Naive thymus-derived CD8-positive, alpha-beta T cell (primary cell): ENCODE measurements around the gene GOLGA8H. TPM values are rescaled to one million over a fixed set of nuclear protein-coding genes. Genes with fewer than 3 reads are reported as not detected.
"Not testable (repeated sequence)": the region's sequence is repeated elsewhere in the genome, so short reads cannot be mapped to it uniquely, and the experiment has no call there.

ENCODE experiments used
- ATAC-seq, 2 donors: fragments of 150-1000 bp; cut with Tn5 transposase in 1 of 2; sonication (Bioruptor Pico), chemical (Tn5 transposase) in 1 of 2; 1 replicate in 1 of 2; 2 replicates in 1 of 2; pipeline ENCODE4 v1.10.0; 2021; ENCODE audit warnings: mild to moderate bottlenecking in 2 of 2, moderate library complexity in 2 of 2
- POLR2A ChIA-PET: fragments of 350-600 bp; sonication (Branson Sonifier 250); formaldehyde crosslinking; loops from one replicate; lab custom pipeline; 2021; ENCODE audit warnings: antibody characterized with exemption; lab: Charles Lee
- DNase-seq, 10 donors: peaks; one replicate each; pipeline versions ENCODE4 v3.0.0 to v3.0.0-alpha.2; 2020 to 2022
- H3K27ac Mint-ChIP-seq, 10 donors: one replicate each; pipeline ENCODE4 v1.8.0; 2020 to 2022; ENCODE audit warnings: mild to moderate bottlenecking in 10 of 10, mixed read lengths in 10 of 10, moderate library complexity in 4 of 10, inconsistent platforms in 1 of 10
- H3K27me3 Mint-ChIP-seq, 5 donors: one replicate each; pipeline ENCODE4 v1.8.0; 2021 to 2022; ENCODE audit warnings: mixed read lengths in 5 of 5
- H3K36me3 Mint-ChIP-seq, 3 donors: one replicate each; pipeline ENCODE4 v1.8.0; 2020 to 2022; ENCODE audit warnings: mixed read lengths in 3 of 3, mild to moderate bottlenecking in 2 of 3, inconsistent platforms in 1 of 3
- H3K4me1 Mint-ChIP-seq, 4 donors: one replicate each; pipeline ENCODE4 v1.8.0; 2021 to 2022; ENCODE audit warnings: mixed read lengths in 4 of 4
- H3K4me3 Mint-ChIP-seq, 10 donors: one replicate each; pipeline ENCODE4 v1.8.0; 2020 to 2022; ENCODE audit warnings: mild to moderate bottlenecking in 10 of 10, mixed read lengths in 10 of 10, moderate library complexity in 6 of 10, inconsistent platforms in 1 of 10
- H3K9me3 Mint-ChIP-seq, 9 donors: one replicate each; pipeline ENCODE4 v1.8.0; 2020 to 2022; ENCODE audit warnings: mixed read lengths in 9 of 9, mild to moderate bottlenecking in 3 of 9, inconsistent platforms in 1 of 9, moderate library complexity in 1 of 9
- polyA plus RNA-seq, 3 donors: library from polyadenylated mRNA; unstranded; fragments of 300-500 nt; fragmentation: Illumina TruSeq; gene quantifications; one replicate each; pipeline ENCODE4 v1.2.3, GENCODE V29; 2021
- total RNA-seq, 8 experiments: library from RNA in 2 of 8; stranded (reverse) in 2 of 8; gene quantifications; one replicate each; pipeline ENCODE4 v1.2.3 and lab custom pipeline; 2021 to 2026

The GOLGA8H gene, protein sequence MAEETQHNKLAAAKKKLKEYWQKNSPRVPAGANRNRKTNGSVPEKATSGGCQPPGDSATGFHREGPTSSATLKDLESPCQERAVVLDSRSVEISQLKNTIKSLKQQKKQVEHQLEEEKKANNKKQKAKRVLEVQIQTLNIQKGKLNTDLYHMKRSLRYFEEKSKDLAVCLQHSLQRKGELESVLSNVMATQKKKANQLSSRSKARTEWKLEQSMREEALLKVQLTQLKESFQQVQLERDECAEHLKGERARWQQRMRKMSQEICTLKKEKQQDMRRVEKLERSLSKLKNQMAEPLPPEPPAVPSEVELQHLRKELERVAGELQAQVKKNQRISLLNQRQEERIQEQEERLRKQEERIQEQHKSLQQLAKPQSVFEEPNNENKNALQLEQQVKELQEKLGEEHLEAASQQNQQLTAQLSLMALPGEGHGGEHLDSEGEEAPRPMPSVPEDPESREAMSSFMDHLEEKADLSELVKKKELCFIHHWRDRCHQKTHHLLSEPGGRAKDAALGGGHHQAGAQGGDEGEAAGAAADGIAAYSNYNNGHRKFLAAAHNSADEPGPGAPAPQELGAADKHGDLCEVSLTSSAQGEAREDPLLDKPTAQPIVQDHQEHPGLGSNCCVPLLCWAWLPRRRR
- not detected for total RNA-seq
- polyA plus RNA-seq = not detected
- total RNA-seq (lab: John Stamatoyannopoulos, UW) = 0 to 0.49 (median 0.03) reads per million in 6 experiments

DNA sequence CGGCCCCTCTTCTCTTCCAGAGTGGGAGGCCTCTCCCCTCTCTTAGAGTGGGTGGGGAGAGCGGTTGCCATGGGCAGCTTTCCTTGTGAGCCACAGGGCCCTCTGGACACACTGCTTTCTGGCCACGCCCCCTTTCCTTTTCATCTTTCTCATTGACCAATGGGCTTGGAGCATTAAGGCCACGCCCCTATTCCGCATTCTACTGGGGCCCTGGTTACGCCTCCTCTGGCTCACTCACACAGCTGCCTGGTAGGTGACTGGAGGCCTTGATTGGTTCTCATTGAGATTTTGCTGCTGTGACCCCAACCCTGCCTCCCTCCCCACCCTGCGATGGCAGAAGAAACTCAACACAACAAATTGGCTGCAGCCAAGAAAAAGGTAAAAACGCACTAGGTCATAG is at the start of gene GOLGA8H:
TSS of gene GOLGA8H (plus strand) at position 233 of the 400 bp plus-strand sequence. CDS start at position 331, 98 bp downstream.
- POLR2A ChIA-PET, H3K4me3 Mint-ChIP-seq, H3K27me3 Mint-ChIP-seq, H3K27ac Mint-ChIP-seq, H3K36me3 Mint-ChIP-seq, ATAC-seq, DNase-seq, H3K4me1 Mint-ChIP-seq, H3K9me3 Mint-ChIP-seq: not testable (repeated sequence)

DNA sequence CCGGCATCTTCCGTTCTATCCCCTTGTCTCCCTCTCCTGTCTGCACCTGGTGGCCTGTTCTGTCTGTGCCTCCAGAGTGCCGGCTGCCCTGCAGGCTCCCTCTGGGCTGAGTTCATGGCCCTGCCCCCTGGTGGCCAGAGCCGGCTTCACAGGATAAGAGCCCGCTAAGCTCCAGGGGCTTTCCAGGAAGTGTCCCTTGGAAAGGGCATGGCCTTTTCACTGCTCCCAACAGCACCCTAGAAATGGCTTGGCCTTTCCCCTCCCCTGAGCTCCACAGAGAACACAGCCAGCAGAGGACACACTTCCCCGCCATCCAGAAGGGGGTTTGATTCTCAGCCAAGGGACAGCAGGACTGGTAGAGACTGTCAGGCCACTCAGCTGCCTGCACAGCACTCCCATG is 36.9 kb upstream of the GOLGA8H start:
- DNase-seq = peak in 5 of 10 donors; percentile 4 to 20 (median 8)
- H3K27ac Mint-ChIP-seq, H3K9me3 Mint-ChIP-seq, H3K4me3 Mint-ChIP-seq, POLR2A ChIA-PET, H3K36me3 Mint-ChIP-seq, H3K4me1 Mint-ChIP-seq, H3K27me3 Mint-ChIP-seq: not testable (repeated sequence)
- peak; percentile 68 to 74 for ATAC-seq

DNA sequence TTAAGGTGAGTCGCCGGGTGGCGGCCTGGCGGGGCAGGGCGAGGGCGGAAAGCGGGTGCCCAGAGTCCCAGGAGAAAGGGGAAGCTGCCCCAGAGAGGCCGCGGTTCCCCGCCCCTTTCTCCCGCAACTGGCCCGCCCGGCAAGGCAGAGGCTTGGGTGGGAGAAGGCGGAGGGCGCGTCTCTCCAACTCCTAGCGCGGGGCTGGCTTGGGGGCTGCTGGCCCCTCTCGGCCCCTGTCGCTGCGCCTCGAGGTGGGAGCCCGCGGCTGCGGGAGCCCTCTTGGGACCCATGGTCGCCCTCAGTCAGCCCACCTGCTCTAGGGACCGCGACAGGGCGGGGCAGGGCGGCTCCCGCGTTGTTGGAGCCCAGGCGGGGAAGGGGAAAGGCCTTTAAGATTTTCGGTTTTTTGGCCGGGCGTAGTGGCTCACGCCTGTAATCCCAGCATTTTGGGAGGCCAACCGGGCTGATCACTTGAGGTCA is 30.8 kb upstream of the GOLGA8H start:
- H3K9me3 Mint-ChIP-seq, H3K27ac Mint-ChIP-seq, H3K36me3 Mint-ChIP-seq, H3K27me3 Mint-ChIP-seq, H3K4me3 Mint-ChIP-seq, POLR2A ChIA-PET, H3K4me1 Mint-ChIP-seq, DNase-seq: not testable (repeated sequence)
- ATAC-seq = peak; percentile 50 to 65

DNA sequence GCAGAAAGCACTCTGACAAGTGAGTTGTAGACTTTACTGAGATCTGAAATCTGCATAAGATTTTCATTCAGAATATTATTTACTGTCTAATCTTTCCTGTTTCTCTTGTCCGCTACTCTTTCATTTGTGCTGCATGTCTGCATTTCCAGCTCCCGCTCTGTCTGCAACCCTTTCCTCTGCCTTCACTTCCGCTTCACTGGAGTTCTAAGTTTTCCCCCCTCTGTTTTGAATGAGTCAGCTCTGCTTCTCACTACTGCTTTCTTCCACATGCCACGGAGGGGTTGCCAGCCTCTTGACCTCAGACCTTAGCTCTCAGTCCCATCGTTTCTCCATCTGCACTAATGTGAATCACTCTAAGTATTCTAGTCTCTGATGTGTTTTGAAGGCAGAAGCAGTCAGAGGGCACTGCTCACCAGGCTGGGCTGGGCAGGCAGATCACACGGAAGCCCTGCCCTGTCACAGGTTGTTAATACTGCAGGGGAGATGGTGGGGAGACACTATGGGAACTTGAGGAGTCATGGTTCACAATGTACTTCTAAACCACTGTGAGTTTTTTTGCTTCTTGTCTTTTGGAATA is 24.3 kb upstream of the GOLGA8H start:
- DNase-seq, H3K4me1 Mint-ChIP-seq, H3K36me3 Mint-ChIP-seq, H3K4me3 Mint-ChIP-seq, ATAC-seq, POLR2A ChIA-PET, H3K27me3 Mint-ChIP-seq, H3K27ac Mint-ChIP-seq, H3K9me3 Mint-ChIP-seq: not testable (repeated sequence)

DNA sequence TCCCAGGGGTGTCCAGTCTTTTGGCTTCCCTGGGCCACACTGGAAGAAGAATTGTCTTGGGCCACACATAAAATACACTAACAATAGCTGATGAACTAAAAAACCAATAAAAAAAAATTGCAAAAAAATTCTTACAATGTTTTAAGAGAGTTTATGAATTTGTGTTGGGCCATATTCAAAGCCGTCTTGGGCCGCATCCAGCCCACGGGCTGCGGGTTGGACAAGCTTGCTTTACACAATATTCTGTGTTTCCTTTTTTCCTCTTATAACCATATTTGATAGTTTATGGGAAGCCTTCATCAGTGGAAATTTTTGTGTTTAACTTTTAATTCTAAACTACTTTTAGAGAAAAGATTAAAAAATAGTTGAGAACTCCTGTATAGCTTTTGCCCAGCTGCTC is 23.1 kb upstream of the GOLGA8H start:
- H3K9me3 Mint-ChIP-seq, POLR2A ChIA-PET, DNase-seq, ATAC-seq, H3K36me3 Mint-ChIP-seq, H3K4me1 Mint-ChIP-seq, H3K4me3 Mint-ChIP-seq, H3K27ac Mint-ChIP-seq, H3K27me3 Mint-ChIP-seq: not testable (repeated sequence)

DNA sequence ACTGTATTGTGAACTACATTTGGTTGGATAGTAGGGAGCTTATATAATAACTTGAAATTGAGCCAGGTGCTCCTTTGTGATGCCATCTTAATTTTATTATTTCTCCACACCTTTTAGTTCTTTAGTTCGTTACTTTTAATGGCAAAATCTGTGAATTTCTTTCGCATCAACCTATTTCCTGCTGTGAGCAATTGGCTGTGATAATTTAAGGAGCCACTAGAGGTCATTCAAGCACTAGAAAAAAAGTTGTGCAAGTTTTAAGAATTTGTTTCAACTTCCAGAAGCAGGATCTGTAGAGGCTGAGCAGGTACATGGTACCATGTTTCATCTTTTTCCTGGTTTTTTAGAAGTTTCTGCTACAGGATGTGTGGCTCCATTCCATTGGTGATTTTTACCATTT is 4.9 kb upstream of the GOLGA8H start:
- H3K36me3 Mint-ChIP-seq, H3K4me1 Mint-ChIP-seq, POLR2A ChIA-PET, H3K9me3 Mint-ChIP-seq, H3K4me3 Mint-ChIP-seq, H3K27me3 Mint-ChIP-seq, H3K27ac Mint-ChIP-seq, ATAC-seq: not testable (repeated sequence)
- peak in 2 of 10 donors; percentile 4 to 27 for DNase-seq

DNA sequence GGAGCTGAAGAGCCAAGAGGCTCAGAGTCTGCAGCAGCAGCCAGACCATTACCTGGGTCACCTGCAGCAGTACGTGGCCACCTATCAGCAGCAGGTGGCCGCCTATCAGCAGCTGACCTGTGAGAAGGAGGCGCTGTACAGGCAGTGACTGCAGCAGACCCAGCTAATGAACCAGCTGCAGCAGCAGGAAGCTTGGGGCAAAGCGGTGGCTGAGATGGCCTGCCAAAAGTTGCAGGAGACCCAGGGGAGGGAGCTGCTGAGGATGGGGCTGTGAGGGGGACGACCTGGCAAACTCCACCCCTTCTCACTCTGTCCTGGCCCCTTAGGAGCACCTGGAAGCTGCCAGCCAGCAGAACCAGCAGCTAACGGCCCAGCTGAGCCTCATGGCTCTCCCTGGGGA is 8.4 kb downstream of the GOLGA8H start:
- H3K4me3 Mint-ChIP-seq, ATAC-seq, DNase-seq, H3K4me1 Mint-ChIP-seq, H3K9me3 Mint-ChIP-seq, POLR2A ChIA-PET, H3K27me3 Mint-ChIP-seq, H3K36me3 Mint-ChIP-seq, H3K27ac Mint-ChIP-seq: not testable (repeated sequence)

DNA sequence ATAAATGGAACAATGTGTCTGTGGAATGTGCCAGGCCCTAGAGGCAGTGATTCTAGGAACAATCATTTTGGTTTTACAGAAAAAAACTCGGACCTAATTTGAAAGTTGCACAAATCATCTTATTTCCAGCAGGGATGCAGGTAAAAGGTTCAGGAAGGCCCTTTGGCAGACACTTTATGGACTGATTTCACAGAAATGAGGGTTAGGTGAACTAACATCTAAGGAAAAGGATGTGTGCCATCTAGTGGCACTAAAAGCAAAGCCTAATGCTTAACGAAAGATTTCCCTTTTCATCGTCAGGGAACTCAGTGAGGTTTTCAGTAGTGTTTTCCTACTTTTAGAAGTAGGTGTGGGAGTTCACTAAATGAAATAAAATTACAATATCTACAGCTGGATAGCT is 17.5 kb downstream of the GOLGA8H start:
- H3K27me3 Mint-ChIP-seq = not testable (repeated sequence)

DNA sequence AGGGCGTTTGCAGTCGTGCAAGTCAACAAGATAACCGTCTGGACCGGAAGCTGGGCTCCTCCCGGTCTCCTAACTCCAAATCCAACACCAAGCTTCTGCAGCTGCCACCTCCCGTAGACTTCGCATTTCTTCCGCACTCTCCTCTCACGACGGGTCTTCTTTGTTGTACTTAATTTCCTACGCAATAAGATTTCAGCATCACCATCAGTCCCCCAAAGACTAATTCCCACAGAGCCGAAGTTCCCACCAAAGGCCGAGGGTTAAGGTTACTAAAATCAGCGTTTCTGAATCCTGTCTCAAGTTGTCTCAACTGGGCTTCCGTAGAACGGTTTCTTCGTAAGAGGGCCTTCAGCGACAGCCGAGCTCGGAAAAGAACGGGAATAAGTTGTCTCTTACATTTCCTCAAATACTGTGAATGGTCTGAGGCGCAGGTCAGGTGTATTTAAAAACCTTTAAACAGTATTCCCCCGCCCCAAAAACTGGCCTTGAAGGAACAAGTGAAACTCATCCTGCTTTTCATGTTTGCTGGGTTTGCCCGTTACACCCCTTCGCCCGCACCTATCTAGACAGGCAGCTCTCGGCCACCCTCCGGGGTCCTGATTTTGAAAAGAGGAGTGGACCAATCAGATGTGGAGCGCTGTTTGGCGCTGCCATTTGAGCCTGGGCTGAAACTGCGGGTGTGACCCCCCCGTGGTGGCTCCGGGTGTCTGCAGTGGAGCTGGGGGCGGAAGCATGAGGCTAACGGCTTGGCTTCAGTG is 21.8 kb downstream of the GOLGA8H start, which contains the start of gene ARHGAP11B:
TSS of gene ARHGAP11B (plus strand) at position 693 of the 758 bp plus-strand sequence.
- H3K27me3 Mint-ChIP-seq, H3K9me3 Mint-ChIP-seq, H3K36me3 Mint-ChIP-seq: not testable (repeated sequence)
- POLR2A ChIA-PET = interaction anchor here (1.0 kb wide), 1 partner anchor 701 kb away, joined by 3 read pairs; the partner anchor contains the start of gene KLF13
- H3K27ac Mint-ChIP-seq = peak within 1 kb of the TSS; percentile 93 to 100 (median 98)
- ATAC-seq (peak; percentile 93), DNase-seq (peak; percentile 84 to 99 (median 96))
- H3K4me3 Mint-ChIP-seq = peak within 1 kb of the TSS; percentile 93 to 100 (median 98)
- peaks cover 12 to 23% (median 16%) of the 10 kb centered on the region in 4 donors for H3K4me1 Mint-ChIP-seq

More for the DNA sequence above, 17.5 kb downstream of the GOLGA8H start:
- H3K4me3 Mint-ChIP-seq, POLR2A ChIA-PET, ATAC-seq, H3K36me3 Mint-ChIP-seq, H3K9me3 Mint-ChIP-seq, H3K27ac Mint-ChIP-seq: not testable (repeated sequence)
- peaks cover 7 to 11% (median 9%) of the 10 kb centered on the region in 4 donors for H3K4me1 Mint-ChIP-seq
- peak in 3 of 10 donors; percentile 8 to 15 (median 11) for DNase-seq

DNA sequence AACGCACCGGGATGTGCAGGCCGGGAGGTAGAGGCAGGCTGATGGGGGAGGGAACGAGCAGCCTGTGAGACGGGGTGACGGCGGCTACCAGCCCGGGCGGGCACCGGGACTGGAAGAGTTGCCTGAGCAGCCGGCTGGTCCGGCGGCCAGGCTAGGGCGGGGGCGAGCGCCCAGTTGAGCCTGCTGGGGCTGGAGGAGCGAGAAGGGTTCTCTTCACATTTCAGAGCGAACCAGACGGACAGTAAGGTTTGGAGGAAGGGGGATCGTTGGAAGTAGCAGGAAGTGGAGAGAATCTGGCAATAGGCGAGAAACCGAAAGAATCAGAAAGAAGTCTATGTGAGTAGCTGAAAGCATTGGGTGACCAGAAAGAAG is 22.4 kb downstream of the GOLGA8H start:
- not testable (repeated sequence) for H3K36me3 Mint-ChIP-seq, H3K9me3 Mint-ChIP-seq, H3K27me3 Mint-ChIP-seq
- POLR2A ChIA-PET = interaction anchor here (1.0 kb wide), 1 partner anchor 700 kb away, joined by 3 read pairs; the partner anchor contains the start of gene KLF13
- ATAC-seq = peak; percentile 0 to 3
- DNase-seq = peak in 2 of 10 donors; percentile 2 to 37
- H3K4me3 Mint-ChIP-seq = peak overlapping the region; percentile 93 to 100 (median 98)
- peaks cover 12 to 23% (median 16%) of the 10 kb centered on the region in 4 donors for H3K4me1 Mint-ChIP-seq
- H3K27ac Mint-ChIP-seq = peak overlapping the region; percentile 93 to 100 (median 98)

DNA sequence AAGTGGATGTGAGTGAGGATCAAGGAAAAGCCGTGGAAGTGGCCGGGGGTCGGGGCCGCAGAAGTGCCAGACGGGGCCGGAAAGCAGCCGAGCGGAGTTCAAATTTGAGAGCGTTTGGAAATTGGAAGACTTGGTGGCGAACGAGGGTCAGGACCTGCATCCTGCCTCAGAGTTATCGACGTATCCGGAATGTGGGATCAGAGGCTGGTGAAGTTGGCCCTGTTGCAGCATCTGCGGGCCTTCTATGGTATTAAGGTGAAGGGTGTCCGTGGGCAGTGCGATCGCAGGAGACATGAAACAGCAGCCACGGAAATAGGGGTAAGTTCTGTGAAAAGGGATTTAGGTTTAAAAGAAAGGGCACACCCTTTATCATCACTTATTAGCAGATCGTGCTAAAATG is 22.8 kb downstream of the GOLGA8H start:
- Mint-ChIP-seq H3K4me3 (peak overlapping the region; percentile 93 to 100 (median 98)), H3K4me1 (peaks cover 12 to 23% (median 16%) of the 10 kb centered on the region in 4 donors), H3K27ac (peak overlapping the region; percentile 84 to 99 (median 98))
- H3K36me3 Mint-ChIP-seq, POLR2A ChIA-PET, ATAC-seq, H3K27me3 Mint-ChIP-seq, H3K9me3 Mint-ChIP-seq: not testable (repeated sequence)
- peak in 4 of 10 donors; percentile 1 to 11 (median 6) for DNase-seq
